H9 (cell line): ENCODE results near the gene PPIH. TPM values are rescaled to one million over a fixed set of nuclear protein-coding genes. Genes with fewer than 3 reads are reported as not detected.

Source experiments
- DNase-seq: peaks from one replicate; pipeline ENCODE4 v3.0.0-alpha.2; 2017
- H2AFZ ChIP-seq: one replicate; pipeline ENCODE4 v1.6.1; 2013; ENCODE audit warnings: mild to moderate bottlenecking, low read length, control low read depth, moderate library complexity
- H2AK5ac ChIP-seq: 2 replicates; pipeline ENCODE4 v1.6.1; 2013; ENCODE audit warnings: low read length, control low read depth, mixed read lengths; ENCODE audit not compliant: insufficient read length
- H2BK120ac ChIP-seq: one replicate; pipeline ENCODE4 v1.6.1; 2013; ENCODE audit warnings: low read depth, mild to moderate bottlenecking, low read length, control low read depth, inconsistent platforms; ENCODE audit not compliant: poor library complexity, severe bottlenecking
- H2BK12ac ChIP-seq: 2 replicates; pipeline ENCODE4 v1.6.1; 2013; ENCODE audit warnings: low read length, control low read depth, mixed read lengths, low read depth; ENCODE audit not compliant: insufficient read length
- H2BK15ac ChIP-seq: 2 replicates; pipeline ENCODE4 v1.6.1; 2013; ENCODE audit warnings: low read depth, low read length, control low read depth
- H2BK20ac ChIP-seq: one replicate; pipeline ENCODE4 v1.6.1; 2013; ENCODE audit warnings: low read depth, mild to moderate bottlenecking, low read length, control low read depth, inconsistent platforms; ENCODE audit not compliant: poor library complexity, severe bottlenecking
- H2BK5ac ChIP-seq: 2 replicates; pipeline ENCODE4 v1.6.1; 2013; ENCODE audit warnings: low read length, control low read depth, mixed read lengths; ENCODE audit not compliant: insufficient read length
- H3K14ac ChIP-seq: 2 replicates; pipeline ENCODE4 v1.6.1; 2013; ENCODE audit warnings: low read length, control low read depth; ENCODE audit not compliant: insufficient read depth
- H3K18ac ChIP-seq: 2 replicates; pipeline ENCODE4 v1.6.1; 2013; ENCODE audit warnings: low read depth, mild to moderate bottlenecking, mixed read lengths, low read length, control low read depth; ENCODE audit not compliant: insufficient read length
- H3K23ac ChIP-seq: 2 replicates; pipeline ENCODE4 v1.6.1; 2013; ENCODE audit warnings: low read length, control low read depth, mixed read lengths, low read depth; ENCODE audit not compliant: insufficient read length
- H3K23me2 ChIP-seq: 2 replicates; pipeline ENCODE4 v1.6.1; 2013; ENCODE audit warnings: low read depth, mild to moderate bottlenecking, mixed read lengths, low read length, control low read depth; ENCODE audit not compliant: insufficient read length, poor library complexity, severe bottlenecking
- H3K27ac ChIP-seq: 2 replicates; pipeline ENCODE4 v1.5.1; 2013; ENCODE audit warnings: low read length, control low read depth, mixed read lengths, low read depth; ENCODE audit not compliant: insufficient read length
- H3K27me3 ChIP-seq: 2 replicates; pipeline ENCODE4 v1.6.1; 2013; ENCODE audit warnings: low read length, control low read depth, inconsistent platforms; ENCODE audit not compliant: insufficient read depth
- H3K4ac ChIP-seq: 2 replicates; pipeline ENCODE4 v1.6.1; 2013; ENCODE audit warnings: low read depth, mild to moderate bottlenecking, control low read depth, inconsistent platforms, low read length, moderate library complexity
- H3K4me1 ChIP-seq: 2 replicates; pipeline ENCODE4 v1.6.1; 2013; ENCODE audit warnings: low read length, control low read depth, inconsistent platforms; ENCODE audit not compliant: insufficient read depth
- H3K4me2 ChIP-seq: 2 replicates; pipeline ENCODE4 v1.6.1; 2013; ENCODE audit warnings: low read length, control low read depth, mixed read lengths; ENCODE audit not compliant: insufficient read length, insufficient read depth
- H3K56ac ChIP-seq: 2 replicates; pipeline ENCODE4 v1.6.1; 2013; ENCODE audit warnings: low read depth, mild to moderate bottlenecking, mixed read lengths, low read length, control low read depth; ENCODE audit not compliant: insufficient read length
- H3K79me1 ChIP-seq: 2 replicates; pipeline ENCODE4 v1.6.1; 2013; ENCODE audit warnings: low read depth, mild to moderate bottlenecking, moderate library complexity, low read length, control low read depth, inconsistent platforms; ENCODE audit not compliant: insufficient read depth, poor library complexity, severe bottlenecking
- H3K79me2 ChIP-seq: 2 replicates; pipeline ENCODE4 v1.6.1; 2013; ENCODE audit warnings: low read length, control low read depth, inconsistent platforms; ENCODE audit not compliant: insufficient read depth
- H3K9ac ChIP-seq: 2 replicates; pipeline ENCODE4 v1.6.1; 2013; ENCODE audit warnings: low read length, control low read depth, mixed read lengths; ENCODE audit not compliant: insufficient read length; ENCODE audit errors: extremely low read depth
- H3K9me3 ChIP-seq: one replicate; pipeline ENCODE4 v1.6.1; 2013; ENCODE audit warnings: low read depth, low read length, inconsistent platforms; ENCODE audit not compliant: control insufficient read depth
- H3T11ph ChIP-seq: one replicate; pipeline ENCODE4 v1.6.1; 2013; ENCODE audit warnings: mild to moderate bottlenecking, low read length, control low read depth, inconsistent platforms
- H4K20me1 ChIP-seq: one replicate; pipeline ENCODE4 v1.6.1; 2013; ENCODE audit not compliant: control insufficient read depth, insufficient read length, insufficient read depth
- H4K5ac ChIP-seq: 2 replicates; pipeline ENCODE4 v1.6.1; 2013; ENCODE audit warnings: low read depth, mild to moderate bottlenecking, mixed read lengths, low read length, control low read depth; ENCODE audit not compliant: insufficient read length
- H4K8ac ChIP-seq: replicated peaks from 2 replicates; pipeline ENCODE4 v1.6.1; 2013; ENCODE audit warnings: low read length, control low read depth, mixed read lengths, low read depth; ENCODE audit not compliant: insufficient read length
- H4K91ac ChIP-seq: 2 replicates; pipeline ENCODE4 v1.6.1; 2013; ENCODE audit warnings: low read depth, mild to moderate bottlenecking, moderate library complexity, mixed read lengths, low read length, control low read depth; ENCODE audit not compliant: insufficient read length
- H3K27ac Mint-ChIP-seq, 3 experiments: 2 replicates in 2 of 3; 3 replicates in 1 of 3; pipeline ENCODE4 v1.8.0; 2020 to 2021; ENCODE audit warnings: mixed read lengths in 3 of 3, mild to moderate bottlenecking in 1 of 3, moderate library complexity in 1 of 3
- H3K27me3 Mint-ChIP-seq: 2 replicates; pipeline ENCODE4 v1.8.0; 2021; ENCODE audit warnings: low read depth, mild to moderate bottlenecking, moderate library complexity, mixed read lengths
- H3K36me3 Mint-ChIP-seq, 3 experiments: 2 replicates in 2 of 3; 3 replicates in 1 of 3; pipeline ENCODE4 v1.8.0; 2020 to 2021; ENCODE audit warnings: low read depth in 3 of 3, mixed read lengths in 3 of 3; ENCODE audit not compliant: insufficient read depth in 1 of 3
- H3K4me1 Mint-ChIP-seq, 2 experiments: 2 replicates each; pipeline ENCODE4 v1.8.0; 2020; ENCODE audit warnings: mixed read lengths in 2 of 2
- H3K4me3 Mint-ChIP-seq, 2 experiments: 2 replicates in 1 of 2; 3 replicates in 1 of 2; pipeline ENCODE4 v1.8.0; 2020 to 2021; ENCODE audit warnings: mild to moderate bottlenecking in 2 of 2, mixed read lengths in 2 of 2, moderate library complexity in 1 of 2
- H3K9me3 Mint-ChIP-seq, 2 experiments: 2 replicates in 1 of 2; 3 replicates in 1 of 2; pipeline ENCODE4 v1.8.0; 2020; ENCODE audit warnings: mild to moderate bottlenecking in 2 of 2, mixed read lengths in 2 of 2, moderate library complexity in 1 of 2
- WGBS: extraction: QIAGEN DNeasy Blood & Tissue Kit; methylation state at CpG from one replicate; pipeline ENCODE4 v1.1.7; 2013; ENCODE audit warnings: missing lambda C conversion rate, low lambda C conversion rate, mixed read lengths; ENCODE audit not compliant: insufficient read length; ENCODE audit errors: extremely low coverage; 5-methylcytosine and 5-hydroxymethylcytosine counted together
- total RNA-seq: library from RNA; stranded (reverse); gene quantifications from 2 replicates; pipeline ENCODE4 v1.2.1, GENCODE V29; 2021
- TF ChIP-seq, protein P1 (sequence below): fragments of 200-600 bp; sonication (generic); conservative IDR thresholded peaks from 3 replicates; pipeline ENCODE4 v1.8.0; 2021; ENCODE audit warnings: antibody characterized with exemption, mild to moderate bottlenecking

Gene PPIH
- total RNA-seq, 1 experiment from 2014 or later: 89.3 TPM

DNA sequence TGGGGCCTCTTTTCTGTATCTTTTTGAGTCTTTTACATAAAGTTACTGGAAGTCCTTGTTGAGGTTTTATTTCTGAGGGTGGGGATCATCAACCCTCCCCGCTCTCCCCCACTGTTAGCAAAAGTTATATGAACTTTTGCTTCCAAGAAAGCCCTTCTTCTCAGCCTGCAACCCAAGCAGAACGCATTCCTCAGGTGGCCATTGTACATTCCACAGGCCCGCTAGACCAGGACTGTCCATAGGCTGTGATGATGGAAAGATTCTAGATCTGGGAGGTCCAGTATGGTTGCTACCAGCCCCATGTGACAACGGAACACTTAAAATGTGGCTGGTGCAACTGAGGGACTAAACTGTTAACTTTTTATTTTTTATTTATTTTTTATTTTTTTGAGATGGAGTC lies 12.2 kb downstream of the PPIH start:
- Histone ChIP-seq H3K27me3 (no peaks in the 10 kb centered on the region), H2AK5ac (no peak overlapping the region), H3K4me2 (no peak overlapping the region), H3K4me1 (no peaks in the 10 kb centered on the region), H4K5ac (no peak overlapping the region), H3K79me2 (no peaks in the 10 kb centered on the region), H4K91ac (no peak overlapping the region), H3K9ac (no peak overlapping the region), H2BK12ac (no peak overlapping the region), H3K79me1 (no peaks in the 10 kb centered on the region), H3K4ac (no peak overlapping the region), H2BK20ac (no peak overlapping the region), H2BK5ac (no peak overlapping the region), H3T11ph (no peak overlapping the region), H2BK120ac (no peak overlapping the region), H4K8ac (no peak overlapping the region), H2BK15ac (no peak overlapping the region), H3K9me3 (no peaks in the 10 kb centered on the region), H3K27ac (no peak overlapping the region), H4K20me1 (no peaks in the 10 kb centered on the region), H3K56ac (no peak overlapping the region), H3K14ac (no peak overlapping the region), H3K18ac (no peak overlapping the region), H3K23ac (no peak overlapping the region), H3K23me2 (no peaks in the 10 kb centered on the region), H2AFZ (no peak overlapping the region)
- H3K4me3 Mint-ChIP-seq: no peak overlapping the region
- DNase-seq: no peak
- H3K27ac Mint-ChIP-seq: no peak overlapping the region
- H3K9me3 Mint-ChIP-seq: no peaks in the 10 kb centered on the region; a peak in 1 of 5 replicates
- TF ChIP-seq, protein P1, sequence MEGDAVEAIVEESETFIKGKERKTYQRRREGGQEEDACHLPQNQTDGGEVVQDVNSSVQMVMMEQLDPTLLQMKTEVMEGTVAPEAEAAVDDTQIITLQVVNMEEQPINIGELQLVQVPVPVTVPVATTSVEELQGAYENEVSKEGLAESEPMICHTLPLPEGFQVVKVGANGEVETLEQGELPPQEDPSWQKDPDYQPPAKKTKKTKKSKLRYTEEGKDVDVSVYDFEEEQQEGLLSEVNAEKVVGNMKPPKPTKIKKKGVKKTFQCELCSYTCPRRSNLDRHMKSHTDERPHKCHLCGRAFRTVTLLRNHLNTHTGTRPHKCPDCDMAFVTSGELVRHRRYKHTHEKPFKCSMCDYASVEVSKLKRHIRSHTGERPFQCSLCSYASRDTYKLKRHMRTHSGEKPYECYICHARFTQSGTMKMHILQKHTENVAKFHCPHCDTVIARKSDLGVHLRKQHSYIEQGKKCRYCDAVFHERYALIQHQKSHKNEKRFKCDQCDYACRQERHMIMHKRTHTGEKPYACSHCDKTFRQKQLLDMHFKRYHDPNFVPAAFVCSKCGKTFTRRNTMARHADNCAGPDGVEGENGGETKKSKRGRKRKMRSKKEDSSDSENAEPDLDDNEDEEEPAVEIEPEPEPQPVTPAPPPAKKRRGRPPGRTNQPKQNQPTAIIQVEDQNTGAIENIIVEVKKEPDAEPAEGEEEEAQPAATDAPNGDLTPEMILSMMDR: no peak
- H3K36me3 Mint-ChIP-seq: peaks cover 19 to 73% (median 63%) of the 10 kb centered on the region in 3 experiments; a peak in 6 of 7 replicates
- H3K27me3 Mint-ChIP-seq: no peaks in the 10 kb centered on the region
- no peaks in the 10 kb centered on the region for H3K4me1 Mint-ChIP-seq
- WGBS: no CpG with 5 or more reads among the region's 4 CpGs
